RWPE2 (cell line): ENCODE data around the gene CREB3L1.

Source experiments
- ATAC-seq: fragments of 200-7000 bp; cut with Tn5 transposase; 3 replicates; pipeline ENCODE4 v1.9.1; 2021; ENCODE audit warnings: low read depth
- DNase-seq: peaks from one replicate; pipeline ENCODE4 v3.0.0-alpha.2; 2020; ENCODE audit warnings: low spot score
- H3K27ac ChIP-seq: fragments of 450-650 bp; 2 replicates; pipeline ENCODE4 v1.5.1; 2017; ENCODE audit warnings: mild to moderate bottlenecking; ENCODE audit not compliant: poor library complexity, severe bottlenecking
- H3K27me3 ChIP-seq: fragments of 250-450 bp; sonication (Bioruptor Pico); 2 replicates; pipeline ENCODE4 v1.5.1; 2021; ENCODE audit warnings: mild to moderate bottlenecking, moderate library complexity; ENCODE audit not compliant: insufficient read depth, poor library complexity, severe bottlenecking
- H3K36me3 ChIP-seq: fragments of 250-450 bp; sonication (Bioruptor Pico); 2 replicates; pipeline ENCODE4 v1.5.1; 2020; ENCODE audit warnings: low read depth, mild to moderate bottlenecking, moderate library complexity
- H3K4me1 ChIP-seq: fragments of 250-450 bp; sonication (Bioruptor Pico); 2 replicates; pipeline ENCODE4 v1.5.1; 2021; ENCODE audit warnings: mild to moderate bottlenecking, moderate library complexity; ENCODE audit not compliant: insufficient read depth, poor library complexity, severe bottlenecking
- H3K4me3 ChIP-seq: fragments of 250-450 bp; sonication (Bioruptor Pico); 2 replicates; pipeline ENCODE4 v1.5.1; 2021; ENCODE audit warnings: mild to moderate bottlenecking, moderate library complexity; ENCODE audit not compliant: severe bottlenecking
- H3K9me3 ChIP-seq: fragments of 250-450 bp; sonication (Bioruptor Pico); 2 replicates; pipeline ENCODE4 v1.5.1; 2021; ENCODE audit warnings: mild to moderate bottlenecking, moderate library complexity; ENCODE audit not compliant: severe bottlenecking
- TF ChIP-seq, protein P1 (sequence below): fragments of 450-650 bp; IDR thresholded peaks from one replicate; pipeline ENCODE4 v1.5.1; 2017; ENCODE audit warnings: mild to moderate bottlenecking, moderate library complexity; ENCODE audit not compliant: poor library complexity, severe bottlenecking

The CREB3L1 gene

DNA sequence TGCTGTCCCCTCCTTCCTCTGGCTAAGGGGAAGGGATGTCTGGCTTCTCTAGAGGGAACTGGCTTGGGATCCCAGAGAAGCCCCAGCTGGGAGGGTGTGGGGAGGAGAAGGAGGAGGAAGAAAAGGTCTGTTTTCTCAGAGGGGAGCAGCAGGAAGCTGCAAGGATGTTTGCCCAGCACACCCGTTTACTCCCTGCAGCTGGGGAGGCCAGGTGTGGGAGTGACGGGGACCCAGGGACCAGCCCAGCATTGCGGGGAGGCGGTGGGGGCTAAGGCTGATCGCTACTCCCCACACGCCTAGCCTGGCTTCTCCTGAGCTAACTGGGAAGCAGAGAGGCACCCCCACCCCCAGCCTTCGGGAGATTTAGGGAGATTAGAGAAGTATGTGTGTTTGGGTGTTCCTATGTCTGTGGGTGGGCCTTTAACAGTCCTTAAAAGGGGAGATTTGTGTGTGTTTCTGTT, 3.9 kb downstream of the CREB3L1 start:
- peaks cover 6% of the 10 kb centered on the region for H3K27me3 ChIP-seq
- no peaks in the 10 kb centered on the region for H3K36me3 ChIP-seq
- TF ChIP-seq, protein P1, sequence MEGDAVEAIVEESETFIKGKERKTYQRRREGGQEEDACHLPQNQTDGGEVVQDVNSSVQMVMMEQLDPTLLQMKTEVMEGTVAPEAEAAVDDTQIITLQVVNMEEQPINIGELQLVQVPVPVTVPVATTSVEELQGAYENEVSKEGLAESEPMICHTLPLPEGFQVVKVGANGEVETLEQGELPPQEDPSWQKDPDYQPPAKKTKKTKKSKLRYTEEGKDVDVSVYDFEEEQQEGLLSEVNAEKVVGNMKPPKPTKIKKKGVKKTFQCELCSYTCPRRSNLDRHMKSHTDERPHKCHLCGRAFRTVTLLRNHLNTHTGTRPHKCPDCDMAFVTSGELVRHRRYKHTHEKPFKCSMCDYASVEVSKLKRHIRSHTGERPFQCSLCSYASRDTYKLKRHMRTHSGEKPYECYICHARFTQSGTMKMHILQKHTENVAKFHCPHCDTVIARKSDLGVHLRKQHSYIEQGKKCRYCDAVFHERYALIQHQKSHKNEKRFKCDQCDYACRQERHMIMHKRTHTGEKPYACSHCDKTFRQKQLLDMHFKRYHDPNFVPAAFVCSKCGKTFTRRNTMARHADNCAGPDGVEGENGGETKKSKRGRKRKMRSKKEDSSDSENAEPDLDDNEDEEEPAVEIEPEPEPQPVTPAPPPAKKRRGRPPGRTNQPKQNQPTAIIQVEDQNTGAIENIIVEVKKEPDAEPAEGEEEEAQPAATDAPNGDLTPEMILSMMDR: no peak
- H3K4me1 ChIP-seq: no peaks in the 10 kb centered on the region
- no peak overlapping the region for H3K27ac ChIP-seq
- no peak for DNase-seq
- no peak overlapping the region for H3K4me3 ChIP-seq
- ATAC-seq: peak; percentile 23; the same call in 2 of the 3 replicates
- no peaks in the 10 kb centered on the region for H3K9me3 ChIP-seq

GRCh38 chr11:46285173-46285572, 7.7 kb downstream of the CREB3L1 start:
- Histone ChIP-seq H3K27me3 (no peaks in the 10 kb centered on the region), H3K27ac (no peak overlapping the region), H3K4me1 (no peaks in the 10 kb centered on the region), H3K9me3 (no peaks in the 10 kb centered on the region), H3K4me3 (no peak overlapping the region), H3K36me3 (no peaks in the 10 kb centered on the region)
- TF ChIP-seq, protein P1: no peak
- DNase-seq (no peak), ATAC-seq (no peak)

- Histone ChIP-seq H3K27me3 (no peaks in the 10 kb centered on the region), H3K4me3 (no peak overlapping the region), H3K4me1 (no peaks in the 10 kb centered on the region), H3K36me3 (no peaks in the 10 kb centered on the region), H3K9me3 (no peaks in the 10 kb centered on the region), H3K27ac (no peak overlapping the region)
- TF ChIP-seq, protein P1: no peak
- DNase-seq (no peak), ATAC-seq (no peak)
These were observed 8.2 kb downstream of the CREB3L1 start for GRCh38 chr11:46285594-46286033.

DNA sequence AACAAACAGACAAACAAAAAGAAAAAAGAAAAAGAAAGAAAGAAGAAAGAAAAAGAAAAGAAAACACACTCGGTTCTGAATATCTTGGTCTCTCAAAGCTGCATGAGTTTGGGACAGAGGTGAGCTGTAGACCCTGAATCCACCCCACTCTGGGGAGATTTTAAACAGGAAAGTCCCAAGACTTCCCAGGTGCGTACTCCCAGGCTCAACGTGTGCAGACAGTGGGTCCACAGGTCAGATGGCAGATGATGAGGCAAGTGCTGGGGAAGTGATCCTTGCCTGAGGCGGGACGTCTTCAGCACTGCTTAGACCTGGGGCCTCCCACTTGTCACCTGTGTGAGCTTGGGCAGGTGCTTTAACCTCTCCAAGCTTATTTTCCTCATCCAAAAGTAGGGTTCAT, 9.3 kb downstream of the CREB3L1 start:
- ATAC-seq (no peak), DNase-seq (no peak)
- H3K27ac ChIP-seq: no peak overlapping the region
- peaks cover 10% of the 10 kb centered on the region for H3K4me1 ChIP-seq
- TF ChIP-seq, protein P1: no peak
- H3K4me3 ChIP-seq: no peak overlapping the region
- no peaks in the 10 kb centered on the region for H3K9me3 ChIP-seq
- H3K36me3 ChIP-seq: no peaks in the 10 kb centered on the region
- H3K27me3 ChIP-seq: no peaks in the 10 kb centered on the region

DNA sequence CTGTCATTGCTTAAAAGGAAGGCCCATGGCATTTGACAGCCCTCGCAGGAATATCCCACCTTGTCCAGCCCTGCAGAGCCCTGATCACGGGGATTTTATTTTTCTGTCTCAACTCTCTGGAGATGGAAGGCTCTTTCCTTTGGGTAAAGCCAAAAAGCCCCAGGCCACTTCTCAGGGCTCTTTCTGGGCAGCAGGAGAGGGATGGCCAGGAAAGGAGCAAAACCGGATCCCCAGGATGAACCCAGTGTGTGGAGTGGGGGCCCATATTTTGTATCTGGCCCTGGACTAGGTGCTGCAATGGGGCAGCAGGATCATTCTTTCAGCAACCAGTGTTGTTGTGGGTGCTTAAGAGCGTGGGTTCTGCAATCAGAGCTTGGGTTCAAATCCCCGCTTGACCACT, 11.0 kb downstream of the CREB3L1 start:
- no peak for ATAC-seq

More for the DNA sequence above, 11.0 kb downstream of the CREB3L1 start:
- TF ChIP-seq, protein P1: no peak
- no peak overlapping the region for H3K27ac ChIP-seq
- no peak for DNase-seq
- no peaks in the 10 kb centered on the region for H3K27me3 ChIP-seq
- peaks cover 10% of the 10 kb centered on the region for H3K4me1 ChIP-seq
- H3K9me3 ChIP-seq: no peaks in the 10 kb centered on the region
- no peak overlapping the region for H3K4me3 ChIP-seq
- H3K36me3 ChIP-seq: no peaks in the 10 kb centered on the region
